Tibial nerve (tissue), 3 donors: Measurements from ENCODE around the gene ARHGAP44.

Experiments used
- POLR2A ChIP-seq, 2 donors: fragments of 450-650 bp; IDR thresholded peaks; one replicate each; pipeline ENCODE4 v1.6.1; 2017; ENCODE audit warnings: antibody characterized with exemption in 2 of 2, mild to moderate bottlenecking in 2 of 2, moderate library complexity in 2 of 2
- TF ChIP-seq, protein P1 (sequence below), 5 experiments: fragments of 200-600 bp in 3 of 5; fragments of 450-650 bp in 2 of 5; sonication (generic) in 3 of 5; IDR thresholded peaks; one replicate each; pipeline ENCODE4 v1.5.1; 2016 to 2019; ENCODE audit warnings: antibody characterized with exemption in 5 of 5, mild to moderate bottlenecking in 3 of 5, moderate library complexity in 2 of 5

DNA sequence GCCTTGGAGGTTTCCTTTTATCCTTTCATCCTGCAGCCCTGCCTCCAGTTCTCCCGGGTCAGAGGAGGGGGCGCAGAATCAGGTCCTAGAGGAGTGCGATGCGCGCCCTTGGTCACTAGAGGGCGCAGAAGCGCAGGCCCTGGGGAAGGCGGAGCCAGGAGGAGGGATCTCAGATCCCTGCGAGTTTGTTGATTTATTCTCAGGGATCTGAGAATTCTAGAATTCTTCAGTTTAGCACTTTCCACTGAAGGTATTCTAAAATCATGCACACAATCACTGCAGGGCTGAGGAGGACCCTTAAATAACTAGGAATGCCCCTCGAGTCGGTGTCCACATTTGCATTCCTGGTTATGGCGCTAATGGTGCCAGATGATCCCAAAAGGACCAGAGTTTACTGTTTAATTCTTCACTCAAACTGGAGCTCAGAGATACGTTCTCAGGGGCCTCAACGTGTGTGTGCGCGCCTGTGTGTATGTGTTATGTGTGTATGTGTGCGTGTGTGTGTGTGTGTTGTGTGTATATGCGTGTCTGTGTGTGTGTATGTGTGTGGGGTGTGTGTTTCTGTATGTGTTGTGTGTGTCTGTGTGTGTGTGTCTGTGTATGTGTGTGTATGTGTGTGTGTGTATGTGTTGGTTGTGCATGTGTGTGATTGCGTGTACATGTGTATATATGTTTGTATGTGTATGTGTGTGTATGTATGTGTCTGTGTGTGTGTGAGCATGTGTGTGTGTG, 235.4 kb downstream of the ARHGAP44 start:
- TF ChIP-seq, protein P1, sequence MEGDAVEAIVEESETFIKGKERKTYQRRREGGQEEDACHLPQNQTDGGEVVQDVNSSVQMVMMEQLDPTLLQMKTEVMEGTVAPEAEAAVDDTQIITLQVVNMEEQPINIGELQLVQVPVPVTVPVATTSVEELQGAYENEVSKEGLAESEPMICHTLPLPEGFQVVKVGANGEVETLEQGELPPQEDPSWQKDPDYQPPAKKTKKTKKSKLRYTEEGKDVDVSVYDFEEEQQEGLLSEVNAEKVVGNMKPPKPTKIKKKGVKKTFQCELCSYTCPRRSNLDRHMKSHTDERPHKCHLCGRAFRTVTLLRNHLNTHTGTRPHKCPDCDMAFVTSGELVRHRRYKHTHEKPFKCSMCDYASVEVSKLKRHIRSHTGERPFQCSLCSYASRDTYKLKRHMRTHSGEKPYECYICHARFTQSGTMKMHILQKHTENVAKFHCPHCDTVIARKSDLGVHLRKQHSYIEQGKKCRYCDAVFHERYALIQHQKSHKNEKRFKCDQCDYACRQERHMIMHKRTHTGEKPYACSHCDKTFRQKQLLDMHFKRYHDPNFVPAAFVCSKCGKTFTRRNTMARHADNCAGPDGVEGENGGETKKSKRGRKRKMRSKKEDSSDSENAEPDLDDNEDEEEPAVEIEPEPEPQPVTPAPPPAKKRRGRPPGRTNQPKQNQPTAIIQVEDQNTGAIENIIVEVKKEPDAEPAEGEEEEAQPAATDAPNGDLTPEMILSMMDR (IDR thresholded peaks at IDR 0.05), result peak; percentile 66 to 96 (median 89)
- no peak for TF ChIP-seq POLR2A (IDR thresholded peaks at IDR 0.05)
